HepG2 (cell line): Measurements from ENCODE around the gene CENPP. TPM values are rescaled to one million over a fixed set of nuclear protein-coding genes. Genes with fewer than 3 reads are reported as not detected.

Experiments used
- ATAC-seq: fragments of 200-7000 bp; cut with Tn5 transposase; 3 replicates; pipeline ENCODE4 v1.9.1; 2020; ENCODE audit warnings: mild to moderate bottlenecking, moderate library complexity
- BruUV-seq: library from RNA; stranded (reverse); fragments of 400-500 nt; replicated peaks from 2 replicates; lab custom pipeline; 2021; lab: Mats Ljungman, UMichigan
- CTCF ChIA-PET: fragments of 300-600 bp; formaldehyde crosslinking; extraction: SDS; loops from one replicate; lab custom pipeline; 2021; ENCODE audit warnings: low total read pairs, inconsistent platforms, low intra/inter-chr PET ratio; lab: Yijun Ruan, JAX
- POLR2A ChIA-PET: fragments of 350-600 bp; sonication (Branson Sonifier 250); formaldehyde crosslinking; loops from one replicate; lab custom pipeline; 2020; ENCODE audit warnings: antibody characterized with exemption, inconsistent platforms; lab: Yijun Ruan, JAX
- DNase-seq: peaks from one replicate; pipeline ENCODE4 v3.0.0-alpha.2; 2015; ENCODE audit warnings: low spot score
- FAIRE-seq: peaks from 3 replicates; lab custom pipeline; 2011; peaks lifted over from hg19 to GRCh38; lab: Jason Lieb, UNC
- H2AFZ ChIP-seq: one replicate; pipeline ENCODE4 v1.6.1; 2011; ENCODE audit warnings: low read length, inconsistent platforms
- H3K27ac ChIP-seq: fragments of 300-600 bp; 3 replicates; pipeline ENCODE4 v1.8.0; 2011; ENCODE audit warnings: mixed run types, mild to moderate bottlenecking, mixed read lengths, low read length, inconsistent platforms; ENCODE audit not compliant: insufficient read depth; ENCODE audit errors: extremely low read length
- H3K27me3 ChIP-seq, 2 experiments: fragments of 200-600 bp in 1 of 2; 2 replicates in 1 of 2; 3 replicates in 1 of 2; pipeline versions ENCODE4 v1.6.0 to v1.8.0; 2011; ENCODE audit warnings: low read length in 2 of 2, mild to moderate bottlenecking in 2 of 2, moderate library complexity in 2 of 2, inconsistent platforms in 1 of 2; ENCODE audit not compliant: insufficient read depth in 2 of 2, control insufficient read depth in 1 of 2
- H3K36me3 ChIP-seq, 2 experiments: fragments of 200-600 bp in 1 of 2; replicated peaks in 1 of 2; 2 replicates in 1 of 2; 3 replicates in 1 of 2; pipeline versions ENCODE4 v1.5.1 to v1.8.0; 2011; ENCODE audit warnings: low read length in 2 of 2, inconsistent platforms in 1 of 2; ENCODE audit not compliant: insufficient read depth in 2 of 2, control insufficient read depth in 1 of 2
- H3K4me1 ChIP-seq: 2 replicates; pipeline ENCODE4 v1.5.1; 2012; ENCODE audit warnings: low read length, inconsistent platforms; ENCODE audit not compliant: insufficient read depth
- H3K4me2 ChIP-seq: 2 replicates; pipeline ENCODE4 v1.6.0; 2011; ENCODE audit warnings: low read depth, low read length, inconsistent platforms
- H3K4me3 ChIP-seq, 3 experiments: fragments of 200-600 bp in 1 of 3; sonication (generic), shearing (Covaris generic) in 1 of 3; replicated peaks in 1 of 3; 2 replicates each; pipeline ENCODE4 v1.5.1; 2011 to 2016; ENCODE audit warnings: low read length in 3 of 3, inconsistent platforms in 2 of 3, low read depth in 2 of 3, mild to moderate bottlenecking in 2 of 3, control low read depth in 1 of 3, mixed read lengths in 1 of 3; ENCODE audit not compliant: insufficient read depth in 1 of 3
- H3K79me2 ChIP-seq: one replicate; pipeline ENCODE4 v1.6.1; 2011; ENCODE audit warnings: low read length, inconsistent platforms; ENCODE audit not compliant: insufficient read depth
- H3K9ac ChIP-seq: 2 replicates; pipeline ENCODE4 v1.6.0; 2011; ENCODE audit warnings: mild to moderate bottlenecking, low read depth, low read length, inconsistent platforms; ENCODE audit not compliant: insufficient read depth
- H3K9me3 ChIP-seq: 2 replicates; pipeline ENCODE4 v1.5.1; 2012; ENCODE audit warnings: mild to moderate bottlenecking, low read length
- H4K20me1 ChIP-seq: 2 replicates; pipeline ENCODE4 v1.6.0; 2011; ENCODE audit warnings: inconsistent platforms, mild to moderate bottlenecking, low read length, moderate library complexity; ENCODE audit not compliant: insufficient read depth
- HMGA1 ChIP-seq: sonication (generic); formaldehyde crosslinking; conservative IDR thresholded peaks from 2 replicates; pipeline ENCODE4 v1.4.0; 2020; ENCODE audit warnings: missing genetic modification reagents
- LCORL ChIP-seq, 2 experiments: fragments of 450-650 bp in 1 of 2; sonication (generic) in 1 of 2; formaldehyde crosslinking in 1 of 2; IDR thresholded peaks; 2 replicates each; pipeline versions ENCODE4 v1.5.0 to v1.6.1; 2017 to 2020; ENCODE audit warnings: antibody characterized with exemption in 1 of 2, missing genetic modification reagents in 1 of 2
- NPAS2 ChIP-seq: sonication (generic); formaldehyde crosslinking; IDR thresholded peaks from 2 replicates; pipeline ENCODE4 v1.8.0; 2022; ENCODE audit warnings: mild to moderate bottlenecking, missing genetic modification reagents, borderline replicate concordance
- WGBS: methylation state at CpG from one replicate; pipeline ENCODE4 v1.1.6; 2017; ENCODE audit warnings: low lambda C conversion rate; 5-methylcytosine and 5-hydroxymethylcytosine counted together
- in situ Hi-C: cut with HindIII; loops from 2 replicates; pipeline ENCODE4 v1.10.0; 2017; ENCODE audit warnings: low pct_unique_long_range_greater_than_20kb; ENCODE audit not compliant: extremely low pct_ligation_motif_present
- intact Hi-C: fragments of 100-400 bp; cut with micrococcal nuclease; formaldehyde crosslinking; loops from one replicate; pipeline ENCODE4 v1.10.0; 2022; ENCODE audit not compliant: unreplicated experiment
- polyA plus RNA-seq, 8 experiments: library from polyadenylated mRNA; depleted of rRNA in 3 of 8; stranded (reverse) in 7 of 8; unstranded in 1 of 8; fragments of >200 nt; fragmentation: Illumina TruSeq in 4 of 8; extraction: Trizol in 4 of 8; gene quantifications; 2 replicates each; pipeline versions ENCODE4 v1.2.1 to v1.2.3, GENCODE V29; 2011 to 2016; ENCODE audit warnings: low read depth in 4 of 8, missing spikeins in 1 of 8, mixed read lengths in 1 of 8; ENCODE audit not compliant: insufficient read depth in 1 of 8
- total RNA-seq, 5 experiments: library from RNA; depleted of rRNA; stranded (reverse); fragments of >200 nt; fragmentation: Illumina TruSeq; extraction: Trizol; gene quantifications; 2 replicates each; pipeline ENCODE4 v1.2.3, GENCODE V29; 2016; ENCODE audit warnings: low read depth in 1 of 5

CENPP gene
- total and polyA plus RNA-seq, 2 of the 13 experiments (the other 11 are each of a cell fraction or from before 2014, with no cell fraction given) = 2.0 to 11.4 TPM

DNA sequence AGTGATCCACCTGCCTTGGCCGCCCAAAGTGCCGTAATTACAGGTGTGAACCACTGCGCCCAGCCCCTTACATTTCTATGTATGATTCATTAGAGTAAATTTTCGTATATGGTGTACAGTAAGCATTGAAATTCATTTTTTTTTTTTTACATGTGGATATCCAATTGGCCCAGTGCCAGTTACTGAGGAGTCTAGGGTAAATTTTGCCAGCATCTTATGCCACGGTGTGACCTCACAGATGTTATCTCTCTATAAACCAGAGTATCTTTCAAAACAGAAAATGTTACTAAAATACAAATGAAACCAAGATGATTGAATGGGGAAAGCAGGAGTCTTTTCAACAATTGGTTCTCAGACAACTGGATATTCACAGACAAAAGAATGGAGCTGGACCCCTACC, 279.5 kb downstream of the CENPP start:
- no TSS peak for BruUV-seq
- Histone ChIP-seq H3K9ac (no peak overlapping the region), H4K20me1 (no peaks in the 10 kb centered on the region), H3K4me1 (peaks cover 55% of the 10 kb centered on the region), H3K4me3 (no peak overlapping the region), H3K4me2 (no peak overlapping the region), H3K36me3 (no peaks in the 10 kb centered on the region), H3K9me3 (no peaks in the 10 kb centered on the region), H3K27me3 (no peaks in the 10 kb centered on the region), H3K79me2 (no peaks in the 10 kb centered on the region), H2AFZ (no peak overlapping the region), H3K27ac (no peak overlapping the region)
- 96% methylated on average over 5 of the region's 5 CpGs for WGBS
- FAIRE-seq (no peak), ATAC-seq (no peak), DNase-seq (no peak)
- in situ Hi-C loops = no loop called here
- ChIA-PET CTCF (no interaction called here), POLR2A (interaction anchor here (1.0 to 1.4 kb wide), 2 partner anchors 9 to 11 kb away, joined by 3 to 4 read pairs; no protein-coding TSS in a partner anchor)
- TF ChIP-seq LCORL (IDR thresholded peaks at IDR 0.05) = peak; percentile 17; the same call in 1 of the 2 replicates
- TF ChIP-seq LCORL (CRISPR knock-in tag; IDR thresholded peaks at IDR 0.05) = no peak
- no peak for TF ChIP-seq NPAS2
- intact Hi-C loops = no loop called here

- ChIA-PET POLR2A (interaction anchor here (1.4 kb wide), 1 partner anchor 10 kb away, joined by 5 read pairs; no protein-coding TSS in a partner anchor), CTCF (no interaction called here)
- no peak for ATAC-seq
- no peak for DNase-seq
- Histone ChIP-seq H3K4me2 (no peak overlapping the region), H3K9me3 (no peaks in the 10 kb centered on the region), H3K27me3 (no peaks in the 10 kb centered on the region), H3K4me3 (no peak overlapping the region), H3K79me2 (no peaks in the 10 kb centered on the region), H2AFZ (no peak overlapping the region), H3K36me3 (0 out of 5 replicates have a peak, but pooled peaks cover 0 to 3% of the 10 kb centered on the region in 2 experiments), H4K20me1 (no peaks in the 10 kb centered on the region), H3K4me1 (peaks cover 40% of the 10 kb centered on the region), H3K27ac (no peak overlapping the region), H3K9ac (no peak overlapping the region)
- in situ Hi-C loops = no loop called here
- intact Hi-C loops = no loop called here
- WGBS = 90% methylated on average over 2 of the region's 2 CpGs
- no TSS peak for BruUV-seq
- FAIRE-seq = no peak
- no peak for TF ChIP-seq HMGA1
- 0 out of 2 replicates have a peak, but pooled peaks have one; percentile 9 for TF ChIP-seq LCORL (IDR thresholded peaks at IDR 0.05)
- no peak for TF ChIP-seq LCORL (CRISPR knock-in tag; IDR thresholded peaks at IDR 0.05)
Observed at GRCh38 chr9:92607088-92607487, 281.3 kb downstream of the CENPP start.
